ENCODE measurements around the gene FUT7.

GRCh38 chr9:137037483-137037882 is 5.6 kb upstream of the FUT7 start:
- TF ChIP-seq, protein P1, sequence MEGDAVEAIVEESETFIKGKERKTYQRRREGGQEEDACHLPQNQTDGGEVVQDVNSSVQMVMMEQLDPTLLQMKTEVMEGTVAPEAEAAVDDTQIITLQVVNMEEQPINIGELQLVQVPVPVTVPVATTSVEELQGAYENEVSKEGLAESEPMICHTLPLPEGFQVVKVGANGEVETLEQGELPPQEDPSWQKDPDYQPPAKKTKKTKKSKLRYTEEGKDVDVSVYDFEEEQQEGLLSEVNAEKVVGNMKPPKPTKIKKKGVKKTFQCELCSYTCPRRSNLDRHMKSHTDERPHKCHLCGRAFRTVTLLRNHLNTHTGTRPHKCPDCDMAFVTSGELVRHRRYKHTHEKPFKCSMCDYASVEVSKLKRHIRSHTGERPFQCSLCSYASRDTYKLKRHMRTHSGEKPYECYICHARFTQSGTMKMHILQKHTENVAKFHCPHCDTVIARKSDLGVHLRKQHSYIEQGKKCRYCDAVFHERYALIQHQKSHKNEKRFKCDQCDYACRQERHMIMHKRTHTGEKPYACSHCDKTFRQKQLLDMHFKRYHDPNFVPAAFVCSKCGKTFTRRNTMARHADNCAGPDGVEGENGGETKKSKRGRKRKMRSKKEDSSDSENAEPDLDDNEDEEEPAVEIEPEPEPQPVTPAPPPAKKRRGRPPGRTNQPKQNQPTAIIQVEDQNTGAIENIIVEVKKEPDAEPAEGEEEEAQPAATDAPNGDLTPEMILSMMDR (IDR thresholded peaks at IDR 0.05): no peak
- no peak for TF ChIP-seq POLR2A (IDR thresholded peaks at IDR 0.05)
